HG02870 (cell line): ENCODE results near the gene HM13.
"Not testable (repeated sequence)": the region's sequence is repeated elsewhere in the genome, so short reads cannot be mapped to it uniquely, and the experiment has no call there.

Experiments
- ATAC-seq: cut with Tn5 transposase; IDR thresholded peaks from one replicate; pipeline ENCODE4 v1.9.1; 2021; ENCODE audit warnings: mild to moderate bottlenecking, moderate library complexity; ENCODE audit not compliant: unreplicated experiment

Gene HM13, protein sequence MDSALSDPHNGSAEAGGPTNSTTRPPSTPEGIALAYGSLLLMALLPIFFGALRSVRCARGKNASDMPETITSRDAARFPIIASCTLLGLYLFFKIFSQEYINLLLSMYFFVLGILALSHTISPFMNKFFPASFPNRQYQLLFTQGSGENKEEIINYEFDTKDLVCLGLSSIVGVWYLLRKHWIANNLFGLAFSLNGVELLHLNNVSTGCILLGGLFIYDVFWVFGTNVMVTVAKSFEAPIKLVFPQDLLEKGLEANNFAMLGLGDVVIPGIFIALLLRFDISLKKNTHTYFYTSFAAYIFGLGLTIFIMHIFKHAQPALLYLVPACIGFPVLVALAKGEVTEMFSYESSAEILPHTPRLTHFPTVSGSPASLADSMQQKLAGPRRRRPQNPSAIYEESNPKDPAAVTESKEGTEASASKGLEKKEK

DNA sequence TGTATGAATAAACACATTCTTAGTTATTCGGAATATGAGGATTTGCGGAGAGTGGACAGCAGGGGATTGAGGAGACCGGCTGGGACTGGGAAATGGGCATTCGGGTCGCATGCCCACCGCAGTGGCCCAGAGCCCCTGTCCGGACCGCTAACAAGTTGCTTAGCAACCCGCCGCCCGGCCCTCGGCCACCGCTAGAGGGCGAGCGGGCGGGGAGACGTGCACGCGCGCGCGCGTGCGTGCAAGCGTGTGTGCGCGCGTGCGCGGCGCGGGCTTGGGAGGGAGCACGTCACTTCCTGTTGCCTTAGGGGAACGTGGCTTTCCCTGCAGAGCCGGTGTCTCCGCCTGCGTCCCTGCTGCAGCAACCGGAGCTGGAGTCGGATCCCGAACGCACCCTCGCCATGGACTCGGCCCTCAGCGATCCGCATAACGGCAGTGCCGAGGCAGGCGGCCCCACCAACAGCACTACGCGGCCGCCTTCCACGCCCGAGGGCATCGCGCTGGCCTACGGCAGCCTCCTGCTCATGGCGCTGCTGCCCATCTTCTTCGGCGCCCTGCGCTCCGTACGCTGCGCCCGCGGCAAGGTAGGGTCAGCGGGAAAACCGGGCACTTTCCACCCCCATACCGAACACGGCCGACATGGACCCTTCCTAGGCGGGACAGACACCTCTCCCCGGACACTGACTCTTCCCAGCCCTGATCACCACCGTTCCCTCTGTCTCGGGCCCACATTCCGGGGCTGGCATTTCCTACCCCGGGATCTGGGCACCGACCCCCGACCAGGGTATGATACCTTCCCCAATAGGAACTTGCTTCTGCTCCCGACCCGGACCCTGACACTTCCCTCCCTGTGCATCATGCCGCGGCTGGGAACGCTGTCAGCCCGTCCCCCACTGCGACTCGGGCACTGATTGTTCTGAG is at the start of gene HM13:
Gene HM13 (plus strand): TSS at position 289 of the 918 bp plus-strand sequence. CDS start 110 bp downstream, at position 399.
- peak; percentile 82 for ATAC-seq

- ATAC-seq, result not testable (repeated sequence)
Observed at GRCh38 chr20:31470946-31471345, 43.3 kb upstream of the HM13 start.

DNA sequence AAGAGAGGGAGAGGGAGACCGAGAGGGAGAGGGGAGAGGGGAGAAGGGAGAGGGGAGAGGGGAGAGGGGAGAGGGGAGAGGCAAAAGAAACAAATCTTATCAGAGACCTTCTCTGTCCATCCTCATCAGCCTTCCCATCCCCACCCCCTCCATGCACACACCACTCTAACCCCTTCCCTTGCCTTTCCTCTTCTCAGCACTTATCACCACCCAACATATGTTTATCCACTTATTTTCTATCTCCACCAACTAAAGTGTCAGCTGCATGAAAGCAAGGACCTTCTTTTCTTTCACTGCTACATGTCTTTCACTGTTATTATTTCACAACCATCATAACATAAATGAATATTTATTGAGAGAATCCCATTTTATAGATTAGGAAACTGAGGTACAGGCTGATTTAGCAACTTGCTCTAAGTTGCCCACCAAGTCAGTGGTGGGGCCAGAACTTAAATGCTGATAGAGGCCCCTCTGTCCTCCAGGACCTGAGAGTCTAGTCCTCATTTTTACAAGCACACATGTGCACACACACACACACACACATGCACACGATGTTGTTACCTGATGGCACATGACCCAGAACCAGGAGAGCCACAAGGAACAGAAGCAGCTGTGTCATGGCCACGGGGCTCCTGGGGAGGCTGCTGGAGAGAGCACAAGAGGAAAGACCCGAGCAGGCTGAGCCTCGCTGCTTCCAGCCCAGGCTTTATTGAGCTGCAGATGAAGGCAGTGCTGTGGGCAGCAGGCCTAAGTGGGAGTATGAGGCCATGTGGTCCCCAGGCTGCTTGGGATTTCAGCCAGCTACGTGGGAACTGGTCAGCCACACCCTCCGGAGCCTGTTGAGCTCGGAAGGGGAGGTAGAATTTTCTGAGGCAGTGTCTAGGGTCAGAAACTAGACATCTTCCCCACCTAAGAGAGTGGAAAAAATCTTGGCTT is 41.6 kb upstream of the HM13 start:
- no peak for ATAC-seq

DNA sequence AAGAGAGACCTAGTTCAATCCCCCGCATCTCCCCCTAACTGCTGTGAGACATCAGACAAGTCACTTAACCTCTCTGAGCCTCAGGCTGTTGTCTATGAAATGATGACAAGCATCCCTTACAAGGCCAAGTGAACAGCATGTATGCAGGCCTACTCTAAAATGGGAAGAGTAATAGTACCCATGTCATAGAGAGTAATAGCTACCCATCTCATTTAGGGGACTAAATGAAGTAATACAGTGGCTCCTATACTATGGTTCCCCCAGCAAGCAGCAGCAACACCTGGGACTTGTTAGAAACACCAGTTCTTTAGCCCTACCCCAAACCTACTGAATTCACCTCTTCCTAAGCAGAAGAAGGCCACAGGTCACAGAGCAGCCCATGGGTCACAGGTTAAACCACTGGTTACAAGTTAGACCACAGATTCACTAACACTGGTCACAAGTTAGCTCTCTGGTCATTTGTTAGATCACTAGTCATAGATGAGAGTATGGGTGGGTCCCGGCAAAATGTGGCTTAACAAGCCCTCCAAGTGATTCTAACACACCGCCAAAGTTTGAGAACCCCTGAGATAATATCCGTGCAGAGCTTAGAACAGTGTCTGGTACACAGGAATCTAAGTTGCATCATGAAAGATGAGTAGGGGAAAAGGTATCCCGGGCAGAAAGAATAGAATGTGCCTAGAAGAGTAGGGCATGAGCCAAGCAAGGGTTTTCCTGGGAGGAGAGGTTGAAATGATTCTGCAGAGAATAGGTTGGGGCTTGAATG is 40.7 kb upstream of the HM13 start:
- no peak for ATAC-seq

- ATAC-seq, result no peak
Observed at GRCh38 chr20:31474097-31474436, 40.2 kb upstream of the HM13 start.

DNA sequence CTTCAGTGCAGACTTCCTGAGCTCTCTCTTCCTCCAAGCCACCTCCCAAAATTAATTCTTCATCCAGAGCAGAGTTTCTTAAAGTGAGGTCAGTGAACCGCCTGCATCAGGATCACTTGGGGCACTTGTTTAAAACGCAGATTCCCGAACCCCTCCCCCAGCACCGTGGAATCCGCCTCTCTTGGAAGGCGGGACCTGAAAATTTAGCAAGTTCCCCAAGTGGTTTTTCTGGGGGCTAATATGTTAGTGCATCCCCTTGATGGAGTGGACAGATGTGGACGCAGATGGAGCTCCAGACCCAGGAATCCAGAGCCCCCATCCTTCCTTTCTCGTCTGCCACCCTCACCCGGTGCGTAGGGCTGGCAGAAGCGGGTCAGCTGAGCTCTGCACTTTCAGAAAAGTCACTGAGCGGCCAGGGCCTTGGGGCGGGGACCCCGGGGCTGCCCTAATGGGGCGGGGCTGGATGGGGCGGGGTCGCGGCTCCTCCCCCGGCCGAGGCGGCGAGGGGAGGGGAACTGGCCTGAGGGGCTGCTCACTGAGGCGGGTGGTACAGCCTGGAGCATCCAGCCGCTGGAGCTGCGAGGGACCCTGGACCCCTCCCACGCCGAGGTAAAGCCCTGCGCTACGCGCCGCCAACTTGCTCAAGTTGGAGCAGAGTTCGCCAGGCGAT is 39.3 kb upstream of the HM13 start, which contains the start of the genes DEFB124 and REM1:
Gene DEFB124 (minus strand): TSS at position 370 of the 670 bp plus-strand sequence. CDS start 2,114 bp downstream, outside the sequence.
Gene REM1 (plus strand): TSS at position 531 of the 670 bp plus-strand sequence. CDS start 1,158 bp downstream, outside the sequence.
- ATAC-seq, result no peak

GRCh38 chr20:31475472-31476293 is 38.6 kb upstream of the HM13 start:
- no peak for ATAC-seq

DNA sequence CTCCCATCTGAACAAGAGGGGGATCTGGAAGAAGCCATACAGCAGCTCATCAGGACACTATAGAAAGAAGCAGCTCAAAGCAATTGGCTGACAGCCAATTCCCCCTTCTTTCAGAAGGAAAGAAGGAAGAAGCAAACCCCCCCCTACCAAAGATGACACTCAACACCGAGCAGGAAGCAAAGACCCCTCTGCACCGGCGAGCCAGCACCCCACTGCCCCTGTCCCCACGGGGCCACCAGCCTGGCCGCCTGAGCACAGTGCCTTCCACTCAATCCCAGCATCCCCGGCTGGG is 38.0 kb upstream of the HM13 start:
- no peak for ATAC-seq

GRCh38 chr20:31476643-31477215 is 37.5 kb upstream of the HM13 start:
- ATAC-seq, result no peak

DNA sequence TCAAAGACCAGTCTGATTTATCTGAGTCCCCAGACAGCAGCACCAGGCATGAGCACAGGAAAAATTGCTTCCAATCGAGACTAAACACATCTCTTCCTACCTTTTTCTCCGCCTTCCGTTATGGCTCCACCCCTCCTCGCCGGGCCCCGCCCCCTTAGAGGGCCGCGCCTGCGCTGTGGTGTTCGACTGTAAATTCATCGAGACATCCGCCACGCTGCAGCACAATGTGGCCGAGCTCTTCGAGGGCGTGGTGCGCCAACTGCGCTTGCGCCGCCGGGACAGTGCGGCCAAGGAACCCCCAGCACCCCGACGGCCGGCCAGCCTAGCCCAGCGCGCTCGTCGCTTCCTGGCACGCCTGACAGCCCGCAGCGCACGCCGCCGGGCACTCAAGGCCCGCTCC is 30.2 kb upstream of the HM13 start:
- no peak for ATAC-seq

GRCh38 chr20:31485450-31486339 is 28.5 kb upstream of the HM13 start:
- no peak for ATAC-seq

DNA sequence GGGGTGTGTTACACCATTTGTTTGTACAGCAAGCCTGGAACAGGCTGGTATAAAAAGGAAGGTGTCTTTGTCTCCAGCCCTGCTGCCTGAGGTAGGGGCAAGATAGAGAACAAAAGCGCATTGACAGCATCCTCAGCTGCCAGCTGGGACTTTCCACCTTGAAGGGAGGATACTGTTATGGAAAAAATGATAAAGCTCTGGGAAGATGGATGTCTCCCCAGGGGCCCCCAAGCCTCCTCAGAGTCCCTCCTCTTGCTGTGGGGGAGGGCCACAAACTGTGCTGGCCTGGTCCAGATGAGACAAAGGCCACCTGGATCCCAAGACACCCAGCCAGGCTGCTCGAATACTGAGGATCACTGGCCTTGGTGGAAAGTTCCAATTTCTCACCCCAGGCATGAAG is 26.1 kb upstream of the HM13 start:
- ATAC-seq, result no peak

- no peak for ATAC-seq
Observed at GRCh38 chr20:31489152-31489551, 25.1 kb upstream of the HM13 start.

DNA sequence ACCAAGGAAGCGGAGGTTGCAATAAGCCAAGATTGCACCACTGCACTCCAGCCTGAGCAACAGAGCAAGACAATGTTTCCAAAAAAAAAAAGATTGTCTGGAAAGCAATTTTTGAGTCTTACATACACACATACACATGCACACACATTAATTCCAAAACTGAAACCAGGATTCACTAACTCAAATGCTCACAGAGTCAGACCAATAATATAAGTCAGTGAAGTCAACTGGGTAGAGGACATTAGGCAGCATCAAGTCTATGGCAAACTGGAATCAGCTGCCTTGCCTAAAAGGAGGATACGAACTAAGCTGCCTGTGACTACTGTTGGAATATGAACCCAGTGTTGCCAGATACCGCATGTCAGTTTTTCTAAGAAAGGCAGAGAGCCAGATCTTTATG is 23.5 kb upstream of the HM13 start:
- no peak for ATAC-seq

DNA sequence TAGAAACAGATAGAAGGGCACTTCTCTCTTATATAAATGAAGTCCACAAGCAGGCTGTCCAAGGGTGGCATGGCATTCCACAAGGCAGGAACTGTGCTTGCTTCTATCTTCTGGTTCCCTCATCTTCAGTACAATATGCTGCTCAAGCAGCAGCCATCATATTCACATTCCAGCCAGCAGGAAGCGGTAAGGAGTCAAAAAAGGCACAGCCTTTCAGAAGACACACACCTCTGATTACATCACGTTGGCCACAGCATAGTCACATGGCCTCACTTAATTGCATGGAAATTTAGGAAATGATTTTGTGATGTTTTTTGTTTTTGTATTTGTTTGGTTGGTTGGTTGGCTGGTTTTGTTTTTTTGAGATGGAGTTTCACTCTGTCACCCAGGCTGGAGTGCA is 20.1 kb upstream of the HM13 start:
- no peak for ATAC-seq

DNA sequence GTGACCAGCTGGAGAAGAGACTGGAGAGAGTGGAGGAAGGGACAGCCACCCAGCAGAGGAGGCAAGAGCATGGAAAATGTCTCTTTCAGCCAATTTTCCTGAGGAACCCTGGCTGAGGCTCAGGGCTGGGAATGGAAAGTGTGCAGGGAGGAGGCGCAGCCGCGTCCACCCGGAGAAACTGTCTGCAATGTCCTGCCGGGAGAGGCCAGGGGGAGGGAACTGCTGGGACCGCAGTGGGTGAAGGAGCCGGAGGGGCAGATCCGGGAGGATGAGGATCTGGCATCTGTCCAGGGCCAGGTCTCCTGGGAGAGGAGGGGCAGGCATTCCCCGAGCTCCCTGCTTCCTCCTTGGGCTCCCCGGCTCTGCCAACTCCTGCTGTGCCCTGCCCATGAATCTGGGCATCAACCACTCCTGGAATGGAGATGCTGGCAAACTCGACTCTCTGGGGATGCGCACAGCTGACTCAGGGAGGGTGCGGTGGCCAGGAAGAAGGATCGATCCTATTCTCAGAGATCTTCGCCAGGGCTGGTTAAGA is 17.4 kb upstream of the HM13 start:
- ATAC-seq, result no peak
